SH-SY5Y (cell line): ENCODE results near the gene GAREM1.

Experiments
- GATA2 ChIP-seq: IDR thresholded peaks from 2 replicates; pipeline ENCODE4 v1.6.1; 2011; ENCODE audit warnings: mild to moderate bottlenecking, low read depth, low read length
- GATA3 ChIP-seq: IDR thresholded peaks from 2 replicates; pipeline ENCODE4 v1.6.1; 2011; ENCODE audit warnings: low read depth, mild to moderate bottlenecking, low read length, moderate library complexity

- TF ChIP-seq GATA3 (peak; percentile 90), GATA2 (no peak)
These were observed 12.3 kb upstream of the GAREM1 start for GRCh38 chr18:32483002-32483401.
